AG10803 (cell line): Measurements from ENCODE around the gene FNDC3B.
A peak's percentile ranks its signal among the peaks of the same experiment; 100 is the strongest.
"Not testable (repeated sequence)": the region's sequence is repeated elsewhere in the genome, so short reads cannot be mapped to it uniquely, and the experiment has no call there.

ENCODE experiments used
- DNase-seq: peaks from one replicate; pipeline ENCODE4 v3.0.0; 2010; ENCODE audit warnings: low read depth
- H3K4me3 ChIP-seq: 2 replicates; pipeline ENCODE4 v1.5.1; 2011; ENCODE audit warnings: mild to moderate bottlenecking, low read length, control low read depth
- CTCF ChIP-seq: conservative IDR thresholded peaks from 2 replicates; pipeline ENCODE4 v1.5.1; 2011; ENCODE audit warnings: mild to moderate bottlenecking, low read length, control low read depth, inconsistent platforms

The FNDC3B gene

GRCh38 chr3:172039436-172040077 is at the start of gene FNDC3B:
Gene FNDC3B, plus strand, starts transcription at chr3:172039578. Its CDS starts 72,902 bp downstream, at chr3:172112480.
- no peak for TF ChIP-seq CTCF
- peak; percentile 97 for DNase-seq
- peak within 1 kb of the TSS; percentile 82 for H3K4me3 ChIP-seq

- H3K4me3 ChIP-seq, DNase-seq: not testable (repeated sequence)
These were observed 49.1 kb upstream of the FNDC3B start for GRCh38 chr3:171990239-171990638.

- DNase-seq = no peak
- no peak for TF ChIP-seq CTCF
- no peak overlapping the region for H3K4me3 ChIP-seq
These were observed 48.2 kb upstream of the FNDC3B start for GRCh38 chr3:171991166-171991565.

DNA sequence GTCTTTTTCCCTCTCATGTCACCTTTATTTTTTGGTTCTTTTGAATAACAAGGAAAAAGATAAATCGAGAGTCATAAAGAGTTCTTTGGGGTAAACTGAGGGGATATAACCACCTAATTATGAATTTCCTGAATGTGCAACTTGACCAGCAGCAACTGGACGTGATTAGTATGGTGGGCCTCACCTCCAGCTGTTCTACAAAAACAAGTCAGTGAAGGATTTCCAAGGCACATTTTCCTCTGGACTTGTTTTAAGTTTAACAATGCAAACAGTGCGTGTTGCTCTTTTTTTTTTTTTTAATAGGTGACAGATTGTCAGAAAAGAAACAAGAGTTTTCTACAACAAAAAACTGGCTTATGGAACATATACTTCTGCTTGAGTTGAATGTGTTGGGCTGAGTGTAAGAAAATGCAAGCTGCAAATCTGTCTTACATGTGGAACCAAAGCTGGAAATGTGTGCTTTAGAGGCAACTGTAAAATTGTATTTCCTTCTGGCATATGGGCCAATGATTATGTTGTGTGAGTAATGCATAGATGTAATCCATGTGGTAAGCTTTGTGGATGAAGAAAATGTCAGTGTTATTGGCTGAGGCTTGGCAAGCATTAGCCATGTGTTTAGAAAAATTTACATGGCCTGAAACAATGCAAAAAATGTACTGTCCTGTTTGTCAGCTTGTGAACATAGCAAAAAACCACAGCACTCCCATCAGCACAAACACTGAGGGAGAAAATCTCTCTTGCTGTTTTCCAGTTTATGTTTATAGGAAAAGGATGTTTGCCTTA is 44.5 kb upstream of the FNDC3B start:
- no peak for TF ChIP-seq CTCF
- H3K4me3 ChIP-seq = no peak overlapping the region
- peak; percentile 98 for DNase-seq

DNA sequence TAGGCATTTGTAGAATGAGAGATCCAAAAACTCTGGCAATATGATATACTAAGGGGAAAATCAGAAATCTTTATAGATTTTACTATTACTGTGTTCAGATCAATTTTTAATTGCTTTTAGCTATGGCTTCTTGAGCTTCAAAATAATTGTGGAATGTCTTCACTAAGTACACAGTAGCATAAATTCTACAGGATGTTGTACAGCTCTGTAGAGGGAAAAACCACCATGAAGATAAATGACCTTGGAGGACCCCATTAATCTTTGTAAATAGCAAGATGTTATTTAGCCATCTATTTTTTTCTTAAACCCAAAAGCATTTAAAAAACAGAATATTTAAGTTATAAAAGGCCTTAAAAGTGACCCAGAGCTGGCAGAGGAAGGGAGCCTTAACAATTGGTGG is 43.9 kb upstream of the FNDC3B start:
- H3K4me3 ChIP-seq = no peak overlapping the region
- DNase-seq = peak; percentile 50
- no peak for TF ChIP-seq CTCF

- no peak for DNase-seq
- TF ChIP-seq CTCF = no peak
- no peak overlapping the region for H3K4me3 ChIP-seq
These were observed 43.1 kb upstream of the FNDC3B start for GRCh38 chr3:171996178-171996817.

- H3K4me3 ChIP-seq, DNase-seq: not testable (repeated sequence)
These were observed 40.6 kb upstream of the FNDC3B start for GRCh38 chr3:171998731-171999130.

GRCh38 chr3:172001616-172002015 is 37.8 kb upstream of the FNDC3B start:
- not testable (repeated sequence) for H3K4me3 ChIP-seq

More at GRCh38 chr3:172001616-172002015, 37.8 kb upstream of the FNDC3B start:
- DNase-seq = not testable (repeated sequence)
